HG02798 (cell line): Measurements from ENCODE around the gene SAC3D1.
"Not testable (repeated sequence)": the region's sequence is repeated elsewhere in the genome, so short reads cannot be mapped to it uniquely, and the experiment has no call there.

Experiments
- ATAC-seq: cut with Tn5 transposase; IDR thresholded peaks from one replicate; pipeline ENCODE4 v1.9.1; 2021; ENCODE audit warnings: mild to moderate bottlenecking; ENCODE audit not compliant: unreplicated experiment, poor library complexity

Gene SAC3D1

DNA sequence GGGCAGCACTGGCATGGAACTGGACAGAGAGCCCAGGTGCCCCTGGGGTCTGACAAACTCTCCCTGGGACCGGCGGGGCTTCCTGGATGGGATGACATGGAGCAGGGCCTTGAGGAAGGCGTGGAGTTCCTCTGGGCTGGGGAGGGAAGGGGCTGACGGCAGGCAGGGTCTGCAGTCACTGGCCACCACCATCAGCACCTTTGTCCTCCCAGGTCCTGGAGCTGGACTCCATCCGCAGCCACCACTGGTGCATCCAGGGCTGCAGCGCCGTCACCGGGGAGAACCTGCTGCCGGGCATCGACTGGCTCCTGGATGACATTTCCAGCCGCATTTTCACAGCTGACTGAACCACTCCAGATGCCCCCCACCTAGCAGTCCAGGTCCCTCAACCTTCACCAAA, 19.5 kb upstream of the SAC3D1 start:
- no peak for ATAC-seq

GRCh38 chr11:65023502-65023901, 17.5 kb upstream of the SAC3D1 start:
- not testable (repeated sequence) for ATAC-seq

DNA sequence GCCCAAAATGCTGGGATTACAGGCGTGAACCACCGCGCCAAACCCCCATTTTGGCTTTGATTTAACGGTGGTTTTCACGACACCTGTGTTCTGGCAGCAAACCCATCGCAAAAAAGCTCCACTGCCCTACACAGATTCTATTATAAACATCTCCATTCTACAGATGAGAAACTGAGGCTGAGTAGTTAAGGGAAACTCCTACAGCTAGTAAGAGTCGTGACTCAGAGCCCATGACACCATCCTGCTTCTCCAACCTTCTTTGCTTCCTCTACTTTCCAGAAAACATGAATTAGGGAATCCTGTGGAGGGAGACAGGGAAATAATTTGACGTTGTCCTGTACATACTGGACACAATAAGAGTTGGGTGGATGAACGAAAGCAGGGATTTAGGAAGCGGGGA, 14.2 kb upstream of the SAC3D1 start:
- ATAC-seq, result no peak

GRCh38 chr11:65027213-65028067, 13.6 kb upstream of the SAC3D1 start, which contains the start of gene SNX15:
Gene SNX15, plus strand, starts transcription at chr11:65027439. Its CDS starts 99 bp downstream, at chr11:65027538.
- peak; percentile 89 for ATAC-seq

- no peak for ATAC-seq
Measured at GRCh38 chr11:65032216-65032615, 8.8 kb upstream of the SAC3D1 start.

GRCh38 chr11:65034423-65034822, 6.6 kb upstream of the SAC3D1 start:
- ATAC-seq, result no peak

GRCh38 chr11:65035579-65035978, 5.4 kb upstream of the SAC3D1 start:
- no peak for ATAC-seq

- no peak for ATAC-seq
Measured at GRCh38 chr11:65036931-65037330, 4.1 kb upstream of the SAC3D1 start.

DNA sequence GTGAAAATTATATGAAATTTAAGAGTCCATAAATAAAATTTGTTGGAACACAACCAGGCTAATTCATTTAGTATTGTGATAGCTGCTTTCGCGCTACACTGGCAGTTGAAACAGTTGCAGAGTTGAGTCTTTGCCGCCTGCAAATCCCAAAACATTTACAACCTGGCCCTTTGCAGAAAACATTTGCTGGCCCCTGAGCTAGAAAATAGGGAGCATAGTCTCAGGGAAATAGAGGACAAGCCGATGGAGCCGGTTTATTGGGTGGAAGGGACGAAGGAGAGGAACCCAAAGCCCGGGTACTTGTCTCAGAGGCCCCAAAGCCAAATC, 527 bp upstream of the SAC3D1 start:
- no peak for ATAC-seq

- no peak for ATAC-seq
Measured at GRCh38 chr11:65042891-65043290, 1.9 kb downstream of the SAC3D1 start.

DNA sequence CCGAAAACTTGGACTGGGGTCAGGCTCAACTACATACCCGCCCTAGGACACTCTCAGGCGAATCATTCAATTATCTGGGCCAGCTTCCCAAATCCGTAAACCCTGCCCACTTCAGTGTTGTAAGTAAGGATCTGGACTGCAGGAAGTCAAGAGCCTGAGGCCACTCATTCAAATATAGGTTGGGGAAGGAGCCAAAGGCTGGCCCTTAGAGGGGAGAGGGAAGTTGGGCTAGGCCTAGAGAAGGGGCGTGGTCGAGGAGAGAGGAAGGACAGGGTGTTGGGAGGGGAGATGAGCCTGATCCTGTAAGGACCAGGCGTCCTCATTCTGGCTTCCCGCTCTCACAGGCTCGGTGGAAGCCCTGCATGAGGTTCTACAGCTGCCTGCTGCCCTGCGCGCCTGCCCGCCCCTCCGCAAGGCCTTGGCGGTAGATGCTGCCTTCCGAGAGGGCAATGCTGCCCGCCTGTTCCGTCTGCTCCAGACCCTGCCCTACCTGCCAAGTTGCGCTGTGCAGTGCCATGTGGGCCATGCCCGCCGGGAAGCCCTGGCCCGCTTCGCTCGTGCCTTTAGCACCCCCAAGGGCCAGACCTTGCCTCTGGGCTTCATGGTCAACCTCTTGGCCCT, 3.0 kb downstream of the SAC3D1 start:
- ATAC-seq, result no peak

DNA sequence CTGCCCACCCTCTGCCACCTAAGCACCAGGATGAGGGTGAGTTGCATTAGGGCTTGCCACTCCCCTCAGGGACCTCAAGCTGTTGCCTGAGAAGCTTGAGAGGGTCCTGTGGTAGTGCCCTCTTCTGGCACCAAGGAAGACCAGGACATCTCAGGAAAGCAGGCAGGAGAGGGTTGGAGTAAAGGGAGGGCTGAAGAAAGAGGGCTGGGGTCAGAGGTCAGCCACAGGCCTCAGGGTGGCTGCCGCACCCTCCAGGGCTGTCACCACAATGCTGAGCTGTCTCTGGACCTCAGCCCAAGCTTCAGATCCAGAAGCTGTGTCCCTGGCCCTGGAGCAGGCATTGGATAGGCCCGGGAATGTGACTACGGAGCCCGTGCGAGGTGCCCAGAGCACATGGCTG, 4.1 kb downstream of the SAC3D1 start:
- no peak for ATAC-seq

DNA sequence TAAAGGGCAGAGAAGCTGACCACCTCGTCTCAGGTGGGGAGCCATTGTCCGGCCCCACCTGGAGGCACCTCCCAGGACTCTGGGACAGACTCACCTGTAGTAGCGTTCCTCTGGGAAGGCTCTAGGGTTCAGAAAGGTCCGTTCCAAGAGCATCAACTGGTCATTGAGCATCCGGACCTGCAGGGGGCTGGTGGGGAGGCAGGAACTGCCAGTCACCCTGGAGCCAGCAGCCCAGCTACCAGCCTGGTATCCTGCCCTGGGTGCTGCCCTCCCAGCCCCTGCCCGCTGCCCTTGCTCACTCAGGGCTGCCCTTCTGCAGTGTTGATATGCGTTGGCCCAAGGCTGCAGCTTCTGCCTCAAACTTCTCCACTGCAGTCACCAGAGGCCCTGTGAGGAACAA, 4.7 kb downstream of the SAC3D1 start:
- ATAC-seq, result no peak

DNA sequence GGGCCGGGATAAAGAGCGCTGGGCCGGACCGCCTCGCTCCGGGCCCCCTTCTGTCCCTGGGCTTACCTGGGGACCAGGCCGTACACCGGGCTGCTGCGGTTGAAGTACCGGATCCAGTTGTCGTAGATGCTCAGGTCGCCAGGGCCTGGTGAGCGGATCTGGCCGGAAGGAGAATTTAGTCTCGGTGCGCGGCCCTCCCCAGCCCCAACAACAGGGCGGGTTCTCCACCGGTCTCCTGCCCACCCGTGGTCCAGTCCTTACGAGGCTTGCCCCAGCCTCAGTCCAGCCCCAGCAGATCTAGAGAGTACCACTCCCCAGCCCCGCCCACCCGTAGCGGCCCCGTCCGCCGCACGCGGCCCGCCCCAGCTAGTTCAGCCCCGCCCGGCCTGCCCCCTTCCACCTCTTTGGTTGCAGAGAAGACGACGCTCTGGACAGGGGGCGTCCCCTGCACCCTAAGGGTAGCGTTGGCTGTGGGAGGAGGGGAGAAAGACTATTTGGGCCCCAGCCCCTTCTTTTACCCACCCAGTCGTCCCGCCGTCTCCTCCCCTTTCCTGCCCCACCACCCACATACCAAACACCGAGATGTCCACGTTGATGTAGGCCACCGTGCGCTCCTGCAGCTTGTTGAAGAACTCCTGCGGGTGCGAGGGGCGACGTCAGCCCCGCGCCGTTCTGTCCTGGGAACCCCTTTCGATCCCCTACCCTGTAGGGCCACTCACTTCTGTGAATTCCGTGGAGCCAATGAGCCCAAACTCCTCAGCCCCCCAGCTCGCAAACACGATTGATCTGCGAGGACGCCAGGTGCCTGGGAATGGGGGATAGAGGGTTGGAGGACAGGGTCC, 6.8 kb downstream of the SAC3D1 start:
- ATAC-seq, result no peak

DNA sequence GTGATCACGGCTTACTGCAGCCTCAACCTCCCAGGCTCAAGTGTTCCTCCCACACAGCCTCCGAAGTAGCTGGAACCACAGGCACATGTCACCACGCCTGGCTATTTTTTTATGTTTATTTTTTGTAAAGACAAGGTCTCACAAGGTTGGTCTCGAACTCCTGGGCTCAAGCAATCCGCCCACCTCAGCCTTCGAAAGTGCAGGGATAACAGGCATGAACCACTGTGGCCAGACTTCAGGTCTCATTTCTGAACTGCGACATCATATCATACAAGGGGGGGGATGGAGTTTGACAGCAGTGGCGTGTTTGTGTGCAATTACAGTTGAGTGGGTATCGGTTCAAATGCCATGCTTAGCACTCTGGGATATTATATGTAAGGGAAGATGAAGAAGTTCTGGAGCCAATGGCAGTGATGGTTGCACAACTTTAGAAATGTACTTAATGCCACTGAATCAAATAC, 10.4 kb downstream of the SAC3D1 start:
- ATAC-seq, result no peak

GRCh38 chr11:65053827-65054508, 13.0 kb downstream of the SAC3D1 start:
- no peak for ATAC-seq

DNA sequence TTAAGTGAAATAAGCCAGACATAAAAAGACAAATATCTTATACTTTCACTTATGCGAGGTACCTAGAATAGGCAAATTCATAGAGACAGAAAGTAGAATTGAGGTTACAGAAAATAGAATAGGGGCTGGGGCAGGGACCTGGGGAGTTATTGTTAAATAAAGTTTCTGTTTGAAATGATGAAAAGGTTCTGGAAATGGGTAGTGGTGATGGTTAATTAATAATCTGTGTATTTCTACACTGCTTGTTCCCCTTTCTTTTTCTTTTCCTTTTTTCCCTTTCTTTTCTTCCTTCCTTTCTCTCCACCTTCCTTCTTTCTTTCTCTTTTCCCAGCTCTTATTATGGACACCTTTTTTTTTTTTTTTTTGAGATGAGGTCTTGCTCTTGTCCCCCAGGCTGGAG, 14.5 kb downstream of the SAC3D1 start:
- ATAC-seq, result no peak

DNA sequence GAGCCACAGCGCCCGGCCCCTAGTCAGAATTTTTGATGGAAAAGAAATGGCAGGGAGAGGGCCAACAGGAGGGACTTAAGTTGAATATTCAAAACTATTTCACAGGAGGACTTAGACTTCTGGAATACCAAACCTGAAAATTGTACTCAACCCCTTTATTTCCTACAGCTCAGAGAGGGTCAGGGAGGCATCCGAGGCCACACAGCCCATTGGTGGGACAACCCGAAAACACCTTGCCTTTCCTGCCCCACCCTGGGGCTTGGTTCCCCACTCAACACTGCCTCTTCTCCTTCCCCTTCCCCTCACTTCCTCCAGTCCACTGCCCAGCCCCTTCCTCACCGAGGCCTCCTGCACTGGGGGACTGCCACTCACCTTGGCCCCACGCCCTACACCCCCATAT, 16.0 kb downstream of the SAC3D1 start:
- ATAC-seq, result no peak

- ATAC-seq, result no peak
Measured at GRCh38 chr11:65057526-65057925, 16.5 kb downstream of the SAC3D1 start.

GRCh38 chr11:65058012-65058411, 17.0 kb downstream of the SAC3D1 start:
- ATAC-seq, result no peak
